Suprapubic skin (tissue), 4 donors: ENCODE measurements around the gene TMEM59L. TPM values are rescaled to one million over a fixed set of nuclear protein-coding genes. Genes with fewer than 3 reads are reported as not detected.

Experiments used
- DNase-seq, 2 donors: peaks; one replicate each; pipeline ENCODE4 v3.0.0-alpha.2; 2019; ENCODE audit warnings: low spot score in 2 of 2
- H3K27ac ChIP-seq: fragments of 200-600 bp; sonication (generic); one replicate; pipeline ENCODE4 v1.5.1; 2019
- H3K27me3 ChIP-seq: fragments of 200-600 bp; sonication (generic); one replicate; pipeline ENCODE4 v1.5.1; 2019
- H3K36me3 ChIP-seq: fragments of 200-600 bp; sonication (generic); one replicate; pipeline ENCODE4 v1.5.1; 2019
- H3K4me1 ChIP-seq: fragments of 200-600 bp; sonication (generic); one replicate; pipeline ENCODE4 v1.5.1; 2019
- H3K4me3 ChIP-seq: fragments of 200-600 bp; sonication (generic); one replicate; pipeline ENCODE4 v1.5.1; 2019; ENCODE audit warnings: mild to moderate bottlenecking
- H3K9me3 ChIP-seq: fragments of 200-600 bp; sonication (generic); one replicate; pipeline ENCODE4 v1.5.1; 2019
- CTCF ChIP-seq, 2 donors: fragments of 200-600 bp in 1 of 2; fragments of 450-650 bp in 1 of 2; sonication (generic) in 1 of 2; IDR thresholded peaks; one replicate each; pipeline ENCODE4 v1.5.1; 2016 to 2019; ENCODE audit warnings: antibody characterized with exemption in 2 of 2, mild to moderate bottlenecking in 1 of 2, moderate library complexity in 1 of 2
- EP300 ChIP-seq: sonication (generic); formaldehyde crosslinking; IDR thresholded peaks from one replicate; pipeline ENCODE4 v1.6.1; 2017; ENCODE audit warnings: antibody characterized with exemption
- POLR2A ChIP-seq, 2 donors: fragments of 450-650 bp; IDR thresholded peaks; one replicate each; pipeline ENCODE4 v1.6.1; 2017; ENCODE audit warnings: antibody characterized with exemption in 2 of 2, mild to moderate bottlenecking in 2 of 2, moderate library complexity in 2 of 2
- POLR2AphosphoS5 ChIP-seq, 3 donors: sonication (generic); formaldehyde crosslinking; IDR thresholded peaks; one replicate each; pipeline ENCODE4 v1.6.1; 2017; ENCODE audit warnings: antibody characterized with exemption in 3 of 3
- WGBS: methylation state at CpG from one replicate; pipeline ENCODE4 v1.1.5; 2018; 5-methylcytosine and 5-hydroxymethylcytosine counted together
- total RNA-seq, 4 donors: library from RNA; depleted of rRNA; stranded (reverse); fragments of >200 nt; gene quantifications; one replicate each; pipeline ENCODE4 v1.1.0, GENCODE V29; 2016

Gene TMEM59L
- total RNA-seq, 4 donors from 2014 or later = 0.49 to 1.4 (median 0.97) TPM

GRCh38 chr19:18612051-18612771, 459 bp upstream of the TMEM59L start:
- Histone ChIP-seq H3K36me3 (no peaks in the 10 kb centered on the region), H3K4me3 (peak overlapping the region; percentile 46), H3K4me1 (peaks cover 40% of the 10 kb centered on the region), H3K27ac (no peak overlapping the region), H3K9me3 (no peaks in the 10 kb centered on the region), H3K27me3 (peaks cover 96% of the 10 kb centered on the region)
- no peak for DNase-seq
- TF ChIP-seq CTCF (IDR thresholded peaks at IDR 0.05) (no peak), POLR2AphosphoS5 (IDR thresholded peaks at IDR 0.05) (no peak), EP300 (no peak), POLR2A (IDR thresholded peaks at IDR 0.05) (no peak)
- WGBS = 2% methylated on average over 22 of the region's 30 CpGs

GRCh38 chr19:18613589-18614234, 1.0 kb downstream of the TMEM59L start:
- WGBS = 31% methylated on average over 13 of the region's 23 CpGs
- TF ChIP-seq CTCF (IDR thresholded peaks at IDR 0.05) (no peak), EP300 (no peak), POLR2A (IDR thresholded peaks at IDR 0.05) (no peak), POLR2AphosphoS5 (IDR thresholded peaks at IDR 0.05) (no peak)
- no peak for DNase-seq
- peaks cover 30% of the 10 kb centered on the region for H3K4me1 ChIP-seq
- H3K36me3 ChIP-seq = no peaks in the 10 kb centered on the region
- H3K27me3 ChIP-seq = peaks cover 86% of the 10 kb centered on the region
- no peak overlapping the region for H3K27ac ChIP-seq
- H3K4me3 ChIP-seq = no peak overlapping the region
- no peaks in the 10 kb centered on the region for H3K9me3 ChIP-seq

- peaks cover 69% of the 10 kb centered on the region for H3K27me3 ChIP-seq
- no peaks in the 10 kb centered on the region for H3K36me3 ChIP-seq
- H3K27ac ChIP-seq = no peak overlapping the region
- WGBS = 81% methylated on average over 3 of the region's 3 CpGs
- no peak for DNase-seq
- no peak overlapping the region for H3K4me3 ChIP-seq
- no peaks in the 10 kb centered on the region for H3K9me3 ChIP-seq
- peaks cover 23% of the 10 kb centered on the region for H3K4me1 ChIP-seq
- no peak for TF ChIP-seq EP300
- TF ChIP-seq POLR2AphosphoS5 (IDR thresholded peaks at IDR 0.05) = no peak
- TF ChIP-seq POLR2A (IDR thresholded peaks at IDR 0.05) = no peak
- TF ChIP-seq CTCF (IDR thresholded peaks at IDR 0.05) = no peak
These were observed 3.4 kb downstream of the TMEM59L start for GRCh38 chr19:18616023-18616422.

GRCh38 chr19:18617562-18617961, 4.9 kb downstream of the TMEM59L start:
- Histone ChIP-seq H3K9me3 (no peaks in the 10 kb centered on the region), H3K4me1 (peaks cover 8% of the 10 kb centered on the region), H3K4me3 (no peak overlapping the region), H3K36me3 (no peaks in the 10 kb centered on the region), H3K27ac (no peak overlapping the region), H3K27me3 (peaks cover 54% of the 10 kb centered on the region)
- DNase-seq = no peak
- TF ChIP-seq POLR2AphosphoS5 (IDR thresholded peaks at IDR 0.05) = no peak
- no peak for TF ChIP-seq POLR2A (IDR thresholded peaks at IDR 0.05)
- TF ChIP-seq EP300 = no peak
- no peak for TF ChIP-seq CTCF (IDR thresholded peaks at IDR 0.05)

GRCh38 chr19:18618236-18618635, 5.6 kb downstream of the TMEM59L start:
- H3K27me3 ChIP-seq = peaks cover 47% of the 10 kb centered on the region
- TF ChIP-seq POLR2A (IDR thresholded peaks at IDR 0.05) = no peak
- no peak for TF ChIP-seq POLR2AphosphoS5 (IDR thresholded peaks at IDR 0.05)
- no peak for TF ChIP-seq CTCF (IDR thresholded peaks at IDR 0.05)
- TF ChIP-seq EP300 = no peak
- no peaks in the 10 kb centered on the region for H3K36me3 ChIP-seq
- no peak overlapping the region for H3K4me3 ChIP-seq
- peaks cover 1% of the 10 kb centered on the region for H3K4me1 ChIP-seq
- 92% methylated on average over 5 of the region's 13 CpGs for WGBS
- no peak overlapping the region for H3K27ac ChIP-seq
- DNase-seq = no peak
- H3K9me3 ChIP-seq = no peaks in the 10 kb centered on the region
